Erythroblast (primary cell): Measurements from ENCODE around the gene FAAP20.

Experiments
- DNase-seq, 2 experiments: peaks; one replicate each; lab custom pipeline; 2025; lab: John Stamatoyannopoulos, UW
- GATA1 ChIP-seq: IDR thresholded peaks from 2 replicates; pipeline ENCODE4 v1.6.1; 2011; ENCODE audit warnings: low read depth, mild to moderate bottlenecking, control low read depth, low read length, moderate library complexity
- POLR2A ChIP-seq: IDR thresholded peaks from 2 replicates; pipeline ENCODE4 v1.6.1; 2011; ENCODE audit warnings: mild to moderate bottlenecking, low read length

FAAP20 gene

DNA sequence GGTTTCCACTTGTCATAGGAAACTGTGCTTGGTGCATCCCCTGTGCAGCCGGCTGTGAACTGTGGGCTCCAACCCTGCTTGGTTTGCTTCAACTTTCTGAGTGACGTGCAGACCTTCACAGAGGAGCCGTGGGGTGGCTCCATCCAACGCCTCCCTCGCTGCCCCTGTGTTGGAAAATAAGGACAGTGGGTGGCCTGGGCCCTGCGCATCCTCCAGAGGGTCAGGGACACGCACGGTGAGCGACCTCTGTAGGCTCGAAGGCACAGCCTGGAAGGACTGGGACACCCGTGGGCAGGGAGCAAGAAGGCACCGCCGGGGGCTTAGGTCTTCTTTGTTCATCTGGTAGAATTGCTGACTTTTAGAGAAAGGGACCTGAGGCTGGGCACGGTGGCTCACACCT is 6.5 kb upstream of the FAAP20 start:
- DNase-seq: no peak
- TF ChIP-seq POLR2A (no peak), GATA1 (no peak)

DNA sequence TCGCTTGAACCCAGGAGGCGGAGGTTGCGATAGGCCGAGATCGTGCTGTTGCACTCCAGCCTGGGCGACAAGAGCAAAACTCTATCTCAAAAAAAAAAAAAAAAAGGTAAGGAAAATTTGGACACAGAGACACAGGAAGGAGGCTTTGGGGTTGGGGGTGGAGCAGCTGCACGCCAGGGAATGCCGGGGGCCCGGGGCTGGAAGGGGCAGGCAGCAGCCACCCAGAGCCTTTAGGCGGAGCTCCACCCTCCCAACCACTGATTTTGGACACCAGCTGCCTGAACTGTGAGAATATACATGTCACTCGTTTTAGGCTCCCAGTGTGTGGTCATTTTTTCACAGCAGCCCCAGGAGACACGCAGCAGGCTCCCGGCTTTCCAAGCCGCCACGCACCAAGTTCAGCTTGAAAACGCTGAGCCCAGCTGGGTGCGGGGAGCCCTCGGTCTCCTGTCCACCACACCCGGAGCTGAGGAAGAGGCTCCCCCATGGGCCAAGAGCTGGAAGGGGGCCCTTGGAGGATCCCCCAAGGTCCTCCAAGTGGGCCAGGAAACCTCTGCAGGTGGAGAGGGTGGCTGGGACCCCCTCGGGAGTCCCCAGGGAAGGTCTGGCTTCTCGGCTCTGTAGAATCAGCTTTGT is 5.9 kb upstream of the FAAP20 start:
- no peak for DNase-seq
- no peak for TF ChIP-seq GATA1
- TF ChIP-seq POLR2A: no peak

DNA sequence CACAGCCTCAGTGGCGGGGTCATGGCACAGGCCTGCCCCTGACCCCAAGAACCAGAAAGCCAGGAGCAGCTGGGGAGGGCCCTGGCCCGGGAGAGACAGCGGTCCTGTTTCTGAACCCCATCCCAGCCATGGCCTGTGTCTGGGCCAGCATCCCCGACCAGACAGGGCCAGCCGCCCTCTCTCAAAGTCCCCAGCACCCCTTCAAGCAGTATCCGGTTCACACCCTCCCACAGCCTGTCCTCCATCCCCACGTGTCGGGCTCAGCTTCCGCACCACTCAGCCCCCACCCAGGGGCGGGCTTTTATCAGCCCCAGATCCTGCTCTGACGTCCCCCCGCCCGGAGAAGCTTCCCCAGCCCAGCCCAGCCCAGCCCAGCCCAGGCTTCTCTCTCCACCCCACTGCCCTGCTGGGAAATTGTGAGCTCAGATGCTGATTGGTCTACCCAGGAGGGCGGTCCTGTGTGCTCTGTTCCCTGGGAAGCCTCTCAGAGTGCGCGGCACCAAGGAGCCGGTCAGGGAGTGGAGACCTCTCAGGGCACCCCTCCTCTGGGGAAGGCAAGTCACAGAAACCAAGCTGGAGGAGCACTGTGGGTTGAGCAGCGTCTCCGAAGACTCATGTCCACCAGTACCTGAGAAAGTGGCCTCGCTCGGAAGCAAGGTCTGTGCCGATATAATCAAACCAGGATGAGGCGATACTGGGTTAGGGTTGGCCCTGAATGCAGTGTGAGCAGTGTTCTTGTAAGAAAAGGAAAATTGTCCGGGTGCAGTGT is 4.7 kb upstream of the FAAP20 start:
- TF ChIP-seq POLR2A (peak; percentile 78), GATA1 (no peak)
- DNase-seq: peak; percentile 90 to 92

DNA sequence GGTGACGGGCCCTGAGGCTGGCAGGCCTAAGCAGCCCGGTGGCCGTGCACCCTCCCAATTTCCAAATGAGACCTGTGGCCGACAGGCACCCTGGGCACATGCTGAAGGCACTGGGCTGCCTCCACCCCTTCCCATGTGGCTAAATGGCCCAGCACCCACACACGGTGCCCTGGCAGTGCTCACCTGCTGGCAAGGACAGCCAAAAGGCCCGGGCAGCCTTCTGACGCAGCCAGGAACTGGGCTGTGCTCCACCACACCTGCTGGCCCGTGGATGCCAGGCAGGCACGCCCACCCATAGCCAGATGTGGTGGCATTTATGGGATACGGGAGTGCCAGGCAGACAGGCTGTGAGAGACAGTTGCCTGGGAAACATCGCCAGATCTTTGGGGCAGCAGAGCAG is 4.0 kb upstream of the FAAP20 start:
- TF ChIP-seq GATA1: no peak
- no peak for TF ChIP-seq POLR2A
- no peak for DNase-seq

DNA sequence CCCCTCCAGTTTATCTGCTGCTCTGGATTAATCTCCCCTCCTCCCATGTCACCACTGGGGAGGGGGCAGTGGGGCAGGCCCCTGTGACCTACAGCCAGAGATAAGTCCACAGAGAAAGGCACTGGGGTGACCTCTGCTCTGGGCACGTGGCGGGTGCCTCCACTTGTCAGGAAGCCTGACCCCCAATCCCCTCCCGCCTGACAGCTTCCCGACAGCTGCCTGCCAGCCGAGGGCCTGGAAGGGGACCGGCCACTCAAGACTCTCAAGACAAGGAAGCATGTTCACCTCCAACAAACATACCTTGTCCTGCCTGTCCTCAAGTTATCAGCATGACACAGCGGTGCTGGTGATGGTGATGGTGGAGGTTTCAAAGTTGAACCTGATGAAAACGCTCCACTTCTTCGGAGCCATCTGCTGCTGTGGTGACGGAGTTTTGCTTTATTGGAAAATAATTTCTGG is 3.2 kb upstream of the FAAP20 start:
- no peak for TF ChIP-seq GATA1
- no peak for TF ChIP-seq POLR2A
- peak; percentile 25 to 39 for DNase-seq

DNA sequence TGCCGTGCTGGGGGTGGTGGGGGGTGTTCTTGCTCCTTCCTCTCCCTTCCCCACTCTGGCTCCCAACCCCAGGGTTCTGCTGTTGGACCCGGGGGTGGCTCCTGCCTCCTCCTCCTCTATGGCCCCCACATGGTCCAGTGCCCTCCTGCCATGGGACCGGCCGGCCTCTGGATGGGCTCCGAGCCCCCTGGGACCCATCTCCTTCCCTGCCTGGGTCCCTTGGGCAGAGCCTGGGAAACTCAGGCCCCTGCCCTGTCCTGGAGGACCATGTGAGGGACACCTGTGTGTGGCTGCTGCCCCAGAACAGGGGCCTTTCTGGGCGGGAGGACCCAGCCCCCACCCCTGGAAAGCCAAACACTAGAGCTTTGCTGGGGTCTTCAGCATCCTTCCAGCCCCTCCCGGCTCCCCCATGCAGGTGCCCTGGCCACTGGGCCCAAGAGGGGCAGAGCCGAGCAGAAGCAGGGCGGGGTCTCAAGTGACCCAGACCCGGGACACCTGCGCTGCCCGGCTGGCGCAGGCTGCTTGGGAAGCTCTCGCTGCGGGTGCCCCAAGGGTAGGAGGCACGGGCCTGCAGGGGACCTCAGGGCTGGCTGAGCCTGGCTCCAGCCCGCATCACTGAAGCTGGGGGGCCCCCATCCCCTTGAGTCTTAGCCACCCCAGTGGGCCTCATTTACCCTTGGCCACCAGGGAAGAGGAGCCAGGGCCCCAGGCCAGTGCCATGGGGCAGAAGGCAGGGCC is 2.5 kb upstream of the FAAP20 start:
- TF ChIP-seq POLR2A: no peak
- DNase-seq: no peak

DNA sequence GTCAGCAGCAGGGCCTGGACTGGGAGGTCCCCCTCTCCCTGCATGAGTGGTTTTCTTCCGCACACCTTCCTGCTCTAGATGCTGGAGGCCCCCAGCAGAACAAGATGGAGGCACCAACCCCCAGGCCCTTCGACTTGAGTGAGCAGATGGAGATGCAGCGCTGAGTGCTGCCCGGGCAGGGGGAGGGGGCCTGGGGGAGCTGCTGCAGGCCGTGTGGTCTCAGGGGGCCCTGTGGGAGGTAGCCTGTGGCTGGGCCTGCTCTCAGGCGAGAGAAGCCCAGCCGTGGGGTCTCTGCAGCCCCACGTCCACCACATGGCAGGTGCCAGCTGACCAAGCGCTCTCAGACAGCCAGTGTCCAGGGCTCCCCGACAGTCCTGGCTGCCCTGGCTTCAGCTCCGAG is 1.2 kb upstream of the FAAP20 start:
- TF ChIP-seq POLR2A (no peak), GATA1 (no peak)
- DNase-seq: no peak

DNA sequence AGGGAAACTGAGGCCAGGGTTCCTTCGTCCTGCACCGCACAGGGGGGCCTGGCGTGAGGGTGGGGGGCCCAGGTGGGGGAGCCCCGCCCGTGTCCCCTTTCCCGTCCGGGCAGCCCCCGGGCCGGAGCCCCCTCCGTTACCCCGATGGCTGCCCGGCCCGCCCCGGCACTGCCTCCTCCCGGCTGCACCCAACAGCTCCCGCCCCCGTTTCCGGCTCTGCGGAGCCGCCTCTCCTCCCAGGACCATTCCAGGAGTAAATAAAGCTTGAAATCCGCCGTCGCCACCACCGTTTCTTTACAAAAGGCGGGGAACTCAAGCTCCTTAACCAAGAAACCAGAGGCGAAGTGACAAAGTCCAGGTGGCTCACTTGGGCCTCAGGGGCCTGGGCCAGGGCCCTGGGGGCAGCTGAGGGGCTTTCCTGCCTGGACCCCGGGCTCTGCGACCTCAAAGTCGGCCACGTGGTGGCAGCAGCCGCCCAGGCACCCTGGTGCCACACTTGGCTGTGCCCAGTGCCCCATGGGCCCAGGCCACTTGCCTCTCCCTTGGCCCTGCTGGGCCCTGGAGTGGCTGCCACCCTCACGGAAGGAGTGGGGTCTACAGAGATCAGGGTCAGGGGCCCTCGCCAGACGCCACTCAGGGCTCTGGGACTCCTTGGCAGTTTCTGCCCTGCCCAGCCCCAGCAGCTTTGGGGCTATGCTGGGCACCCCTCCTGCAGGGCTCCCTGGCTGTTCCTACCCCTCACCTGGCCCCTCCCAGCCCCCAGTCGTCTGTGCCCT is 514 bp upstream of the FAAP20 start:
- peak; percentile 85 to 89 for DNase-seq
- no peak for TF ChIP-seq POLR2A
- TF ChIP-seq GATA1: no peak

DNA sequence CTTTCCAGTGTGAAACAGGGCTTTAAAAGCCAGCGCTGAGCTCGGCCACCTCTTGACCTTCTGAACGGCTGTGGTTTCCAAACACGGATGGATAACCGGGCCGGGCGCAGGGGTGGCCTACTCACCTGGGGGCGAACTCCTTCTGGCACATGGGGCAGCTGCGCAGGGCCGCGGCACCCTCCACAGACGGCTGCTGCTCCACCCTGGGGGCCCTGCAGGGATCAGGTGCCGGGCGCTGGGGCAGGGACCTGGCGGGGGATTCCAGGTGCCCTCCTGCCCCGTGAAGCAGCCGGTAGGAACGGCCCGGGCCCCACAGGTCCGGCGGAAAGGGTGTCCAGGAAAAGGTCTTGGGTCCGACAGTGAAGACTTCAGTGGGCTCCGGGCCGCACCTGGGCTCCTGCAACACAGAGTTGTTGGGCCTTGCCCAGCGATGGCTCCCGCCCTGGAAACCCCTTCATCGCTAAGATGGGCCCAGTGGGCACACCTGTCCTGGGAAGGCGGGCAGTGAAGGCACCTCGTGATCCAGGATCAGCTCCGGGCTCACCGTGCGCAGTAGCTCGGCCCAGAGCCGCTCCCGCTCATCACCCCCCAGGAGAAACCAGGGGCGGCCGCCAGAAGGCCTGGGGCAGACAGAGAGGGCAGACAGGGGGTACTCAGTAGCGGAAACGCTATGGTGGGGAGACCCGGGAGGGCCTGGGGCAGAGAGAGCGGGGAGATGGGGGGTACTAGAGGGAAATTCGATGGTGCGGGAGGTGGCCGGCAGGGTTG is 874 bp downstream of the FAAP20 start:
- no peak for TF ChIP-seq POLR2A
- TF ChIP-seq GATA1: no peak
- DNase-seq: no peak

DNA sequence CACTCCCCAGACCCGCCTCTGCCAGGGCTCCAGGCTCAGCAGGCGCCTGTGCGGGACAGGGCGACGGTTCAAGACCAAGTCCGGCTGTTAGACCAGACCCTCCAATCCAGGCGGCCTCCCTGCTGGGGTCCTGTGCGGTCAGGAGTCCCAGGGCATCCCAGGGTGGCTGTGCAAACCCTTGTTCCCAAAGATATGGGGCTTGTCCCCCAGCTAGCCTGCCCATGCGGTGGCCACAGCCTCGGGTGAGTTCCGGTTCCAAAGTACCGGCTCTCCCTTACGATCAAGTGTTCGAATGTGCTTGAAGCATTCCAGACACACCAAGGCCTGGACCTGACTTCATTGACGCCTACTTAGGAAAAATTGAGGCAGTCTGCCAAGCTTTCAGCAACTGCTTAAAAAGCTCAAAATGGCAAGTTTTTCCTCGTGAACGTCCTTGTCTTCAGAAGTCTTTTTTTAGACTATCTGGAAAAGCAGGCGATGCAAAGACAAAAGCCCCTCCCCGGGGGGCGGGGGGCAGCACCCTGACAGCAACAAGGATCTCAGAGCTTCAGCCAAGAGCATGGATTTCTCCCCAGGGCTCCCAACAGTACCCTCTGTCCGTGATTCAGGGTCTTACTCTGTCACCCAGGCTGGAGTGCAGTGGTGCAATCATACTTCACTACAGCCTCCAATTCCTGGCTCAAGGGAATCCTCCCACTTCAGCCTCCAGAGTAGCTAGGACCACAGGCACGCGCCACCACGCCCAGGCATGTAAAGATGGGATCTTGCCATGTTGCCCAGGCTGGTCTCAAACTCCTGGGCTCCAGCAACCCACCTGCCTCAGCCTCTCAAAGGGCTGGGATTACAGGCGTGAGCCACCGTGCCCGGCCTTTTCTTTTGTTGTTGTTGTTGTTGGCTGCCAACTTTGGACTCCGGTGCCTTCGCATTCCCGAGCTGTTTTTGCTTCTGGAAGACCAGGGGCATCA is 2.3 kb downstream of the FAAP20 start:
- DNase-seq: no peak

DNA sequence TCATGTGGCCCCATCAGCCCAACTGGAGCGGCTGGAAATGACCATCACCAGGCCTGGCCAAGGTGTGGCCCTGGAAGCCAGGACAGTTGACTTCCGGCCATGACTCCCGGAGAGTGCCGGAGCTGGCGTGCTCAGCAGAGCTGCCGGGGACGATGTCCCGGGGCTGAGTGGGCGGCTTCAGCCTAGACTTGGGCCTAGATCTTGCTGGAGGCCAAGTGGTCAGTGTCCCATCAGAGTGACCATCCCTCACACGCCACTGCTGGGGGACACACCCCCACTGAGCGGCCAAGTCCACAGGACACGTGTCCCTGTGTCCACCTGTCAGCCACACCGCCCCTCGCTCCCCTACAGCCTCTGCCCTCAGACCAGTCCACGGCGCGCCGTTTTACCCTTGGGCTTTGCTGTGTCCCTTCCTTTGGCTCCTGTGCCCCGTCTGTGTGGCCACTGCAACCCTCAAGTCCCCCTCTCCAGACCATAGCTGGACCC is 4.0 kb downstream of the FAAP20 start:
- no peak for TF ChIP-seq POLR2A
- DNase-seq: no peak

More for the DNA sequence above, 2.3 kb downstream of the FAAP20 start:
- TF ChIP-seq POLR2A (no peak), GATA1 (no peak)
